Measurements from ENCODE around the gene TLR9. TPM values are rescaled to one million over a fixed set of nuclear protein-coding genes. Genes with fewer than 3 reads are reported as not detected.

Gene TLR9
- total RNA-seq, 4 donors from 2014 or later: not detected

GRCh38 chr3:52253314-52254304, 28.2 kb upstream of the TLR9 start:
- peaks cover 0 to 98% of the 10 kb centered on the region in 2 donors for H3K36me3 ChIP-seq
- H3K27me3 ChIP-seq: no peaks in the 10 kb centered on the region
- peaks cover 0 to 31% (median 0%) of the 10 kb centered on the region in 3 donors for H3K4me1 ChIP-seq
- H3K4me3 ChIP-seq: no peak overlapping the region
- ATAC-seq: peak; percentile 66
- H3K9me3 ChIP-seq: no peaks in the 10 kb centered on the region
- 25 to 100% methylated on average over 1 to 2 of the region's 12 CpGs for WGBS, 2 donors (ENCODE audit: low coverage in 1 of 2)
- peak overlapping the region in 3 of 4 donors; percentile 47 to 58 (median 49) for H3K27ac ChIP-seq
- TF ChIP-seq EP300 (IDR thresholded peaks at IDR 0.05) (no peak), POLR2AphosphoS5 (IDR thresholded peaks at IDR 0.05) (no peak), POLR2A (IDR thresholded peaks at IDR 0.05) (no peak)
- TF ChIP-seq, protein P1, sequence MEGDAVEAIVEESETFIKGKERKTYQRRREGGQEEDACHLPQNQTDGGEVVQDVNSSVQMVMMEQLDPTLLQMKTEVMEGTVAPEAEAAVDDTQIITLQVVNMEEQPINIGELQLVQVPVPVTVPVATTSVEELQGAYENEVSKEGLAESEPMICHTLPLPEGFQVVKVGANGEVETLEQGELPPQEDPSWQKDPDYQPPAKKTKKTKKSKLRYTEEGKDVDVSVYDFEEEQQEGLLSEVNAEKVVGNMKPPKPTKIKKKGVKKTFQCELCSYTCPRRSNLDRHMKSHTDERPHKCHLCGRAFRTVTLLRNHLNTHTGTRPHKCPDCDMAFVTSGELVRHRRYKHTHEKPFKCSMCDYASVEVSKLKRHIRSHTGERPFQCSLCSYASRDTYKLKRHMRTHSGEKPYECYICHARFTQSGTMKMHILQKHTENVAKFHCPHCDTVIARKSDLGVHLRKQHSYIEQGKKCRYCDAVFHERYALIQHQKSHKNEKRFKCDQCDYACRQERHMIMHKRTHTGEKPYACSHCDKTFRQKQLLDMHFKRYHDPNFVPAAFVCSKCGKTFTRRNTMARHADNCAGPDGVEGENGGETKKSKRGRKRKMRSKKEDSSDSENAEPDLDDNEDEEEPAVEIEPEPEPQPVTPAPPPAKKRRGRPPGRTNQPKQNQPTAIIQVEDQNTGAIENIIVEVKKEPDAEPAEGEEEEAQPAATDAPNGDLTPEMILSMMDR (IDR thresholded peaks at IDR 0.05): no peak

DNA sequence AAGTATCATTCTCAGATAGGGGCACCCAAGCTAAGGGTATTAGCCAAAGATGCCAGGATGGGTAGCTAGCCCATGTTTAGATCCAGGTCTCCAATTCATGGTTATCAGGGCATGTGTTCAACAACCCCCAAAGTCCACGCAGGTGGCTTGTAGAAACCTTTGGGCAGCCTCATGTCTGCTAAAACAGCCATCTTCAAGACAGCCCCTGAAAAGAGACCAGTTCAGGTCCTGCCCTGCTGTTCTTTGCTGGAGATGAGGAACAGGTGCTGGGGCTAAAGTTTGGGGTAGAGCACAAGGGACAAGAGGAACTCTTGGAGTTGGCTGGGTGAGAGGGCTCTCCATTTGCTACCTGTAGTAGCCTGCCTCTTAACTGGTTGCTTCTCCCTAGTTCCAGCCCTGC, 24.7 kb upstream of the TLR9 start:
- H3K4me1 ChIP-seq: peaks cover 0 to 39% (median under 1%) of the 10 kb centered on the region in 3 donors
- no peak overlapping the region for H3K4me3 ChIP-seq
- WGBS, 2 donors (ENCODE audit: low coverage in 1 of 2): 60% methylated on average over 1 of the region's 1 CpG; no CpG with 5 or more reads in 1 of the 2 donors
- H3K9me3 ChIP-seq: no peaks in the 10 kb centered on the region
- peaks cover 0 to 74% of the 10 kb centered on the region in 2 donors for H3K36me3 ChIP-seq
- no peak overlapping the region for H3K27ac ChIP-seq
- H3K27me3 ChIP-seq: no peaks in the 10 kb centered on the region
- no peak for ATAC-seq
- TF ChIP-seq POLR2A (IDR thresholded peaks at IDR 0.05): no peak
- TF ChIP-seq, protein P1 (IDR thresholded peaks at IDR 0.05): no peak

DNA sequence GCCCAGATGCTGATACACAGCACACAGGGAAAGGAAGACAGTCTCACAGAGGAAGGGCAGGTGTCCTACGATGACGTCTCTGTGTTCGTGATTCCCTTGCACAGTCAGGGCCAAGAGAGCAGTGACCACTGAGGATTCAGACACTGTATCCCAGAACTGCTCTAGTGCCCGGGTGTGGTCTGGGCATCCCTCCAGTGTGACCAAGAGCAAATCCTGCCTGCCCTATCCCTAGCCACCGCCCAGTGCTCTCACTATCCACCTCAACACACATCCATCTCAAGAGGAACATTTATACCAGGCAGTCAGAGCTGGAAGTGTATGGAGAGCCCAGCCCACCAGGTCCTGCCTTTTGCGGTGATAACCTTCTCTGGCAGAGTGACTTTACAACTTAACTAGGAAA, 24.2 kb upstream of the TLR9 start:
- H3K36me3 ChIP-seq: peaks cover 0 to 70% of the 10 kb centered on the region in 2 donors
- 80% methylated on average over 1 of the region's 6 CpGs; no CpG with 5 or more reads in 1 of the 2 donors for whole genome bisulfite sequencing, 2 donors (ENCODE audit: low coverage in 1 of 2)
- H3K4me3 ChIP-seq: no peak overlapping the region
- peak overlapping the region in 2 of 4 donors; percentile 1 to 26 for H3K27ac ChIP-seq
- no peak for ATAC-seq
- no peaks in the 10 kb centered on the region for H3K27me3 ChIP-seq
- H3K9me3 ChIP-seq: no peaks in the 10 kb centered on the region
- peaks cover 0 to 42% (median 4%) of the 10 kb centered on the region in 3 donors for H3K4me1 ChIP-seq
- TF ChIP-seq, protein P1 (IDR thresholded peaks at IDR 0.05): no peak

DNA sequence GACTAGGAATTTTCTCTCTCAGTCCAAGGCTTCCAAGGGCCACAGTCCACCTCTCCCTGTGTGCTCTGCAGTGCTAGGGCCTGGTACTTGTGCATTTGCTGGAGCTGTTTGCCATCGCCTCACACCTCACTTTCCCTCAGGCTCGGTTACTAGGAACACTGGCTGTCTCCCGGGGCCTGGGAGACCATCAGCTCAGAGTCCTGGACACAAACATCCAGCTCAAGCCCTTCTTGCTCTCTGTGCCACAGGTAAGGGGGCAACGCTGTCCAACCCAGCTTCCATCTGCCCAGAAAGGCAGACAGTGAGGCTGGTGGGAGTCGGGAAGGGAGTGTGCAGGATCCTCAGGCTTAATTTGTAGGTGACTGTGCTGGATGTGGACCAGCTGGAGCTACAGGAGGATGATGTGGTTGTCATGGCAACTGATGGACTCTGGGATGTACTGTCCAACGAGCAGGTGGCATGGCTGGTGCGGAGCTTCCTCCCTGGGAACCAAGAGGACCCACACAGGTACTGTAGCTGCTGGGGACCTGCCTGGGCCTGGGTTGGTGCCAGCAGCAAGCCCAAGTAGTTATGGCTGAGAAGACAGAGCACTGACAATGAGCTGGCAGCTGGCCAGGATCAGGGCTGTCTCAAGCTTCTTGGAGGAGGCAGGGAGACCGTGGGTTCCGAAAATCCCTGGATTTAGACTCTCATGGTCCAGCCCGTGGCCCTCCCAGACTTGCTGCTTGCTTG, 23.5 kb upstream of the TLR9 start:
- Histone ChIP-seq H3K4me1 (peaks cover 0 to 45% (median 4%) of the 10 kb centered on the region in 3 donors), H3K27me3 (no peaks in the 10 kb centered on the region), H3K36me3 (peaks cover 0 to 63% of the 10 kb centered on the region in 2 donors), H3K4me3 (no peak overlapping the region), H3K27ac (peak overlapping the region in 3 of 4 donors; percentile 16 to 26 (median 23)), H3K9me3 (no peaks in the 10 kb centered on the region)
- no peak for ATAC-seq
- TF ChIP-seq, protein P1 (IDR thresholded peaks at IDR 0.05): no peak
- TF ChIP-seq POLR2A (IDR thresholded peaks at IDR 0.05) (no peak), POLR2AphosphoS5 (IDR thresholded peaks at IDR 0.05) (no peak), EP300 (IDR thresholded peaks at IDR 0.05) (no peak)
- 45 to 49% methylated on average over 5 to 7 of the region's 10 CpGs for WGBS, 2 donors (ENCODE audit: low coverage in 1 of 2)

All from gastroesophageal sphincter (tissue), 4 donors.